IPS DF 19.7 (cell line): Measurements from ENCODE around the gene ITSN1.

Source experiments
- DNase-seq: peaks from one replicate; pipeline ENCODE4 v3.0.0-alpha.2; 2013; ENCODE audit warnings: low read depth, low spot score

Gene ITSN1

GRCh38 chr21:33680870-33681269 lies 38.6 kb downstream of the ITSN1 start:
- no peak for DNase-seq

- DNase-seq: no peak
Observed at GRCh38 chr21:33682992-33683627, 40.8 kb downstream of the ITSN1 start.

GRCh38 chr21:33684068-33684467 lies 41.8 kb downstream of the ITSN1 start:
- DNase-seq: no peak

- DNase-seq: no peak
Observed at GRCh38 chr21:33684923-33685560, 42.7 kb downstream of the ITSN1 start.

GRCh38 chr21:33685613-33686197 lies 43.4 kb downstream of the ITSN1 start:
- DNase-seq: no peak

GRCh38 chr21:33686386-33686785 lies 44.1 kb downstream of the ITSN1 start:
- DNase-seq: no peak

GRCh38 chr21:33687634-33688033 lies 45.3 kb downstream of the ITSN1 start:
- no peak for DNase-seq

GRCh38 chr21:33688353-33688752 lies 46.1 kb downstream of the ITSN1 start:
- DNase-seq: no peak

GRCh38 chr21:33690874-33691273 lies 48.6 kb downstream of the ITSN1 start:
- DNase-seq: no peak

- DNase-seq: no peak
Observed at GRCh38 chr21:33691945-33692603, 49.8 kb downstream of the ITSN1 start.

- no peak for DNase-seq
Observed at GRCh38 chr21:33695813-33696212, 53.5 kb downstream of the ITSN1 start.

GRCh38 chr21:33696465-33696864 lies 54.2 kb downstream of the ITSN1 start:
- DNase-seq: no peak

GRCh38 chr21:33698087-33698860 lies 56.0 kb downstream of the ITSN1 start:
- no peak for DNase-seq

- no peak for DNase-seq
Observed at GRCh38 chr21:33699277-33699676, 57.0 kb downstream of the ITSN1 start.

- DNase-seq: no peak
Observed at GRCh38 chr21:33700491-33700890, 58.2 kb downstream of the ITSN1 start.

GRCh38 chr21:33703750-33704606 lies 61.7 kb downstream of the ITSN1 start:
- no peak for DNase-seq

- DNase-seq: no peak
Observed at GRCh38 chr21:33707846-33708245, 65.5 kb downstream of the ITSN1 start.

GRCh38 chr21:33708874-33709273 lies 66.6 kb downstream of the ITSN1 start:
- DNase-seq: no peak

- no peak for DNase-seq
Observed at GRCh38 chr21:33712022-33712803, 69.9 kb downstream of the ITSN1 start.

GRCh38 chr21:33721081-33721480 lies 78.8 kb downstream of the ITSN1 start:
- DNase-seq: no peak
